DLD1 (cell line): ENCODE results near the gene TP53RK.

Experiments used
- in situ Hi-C: cut with HindIII; loops from 2 replicates; pipeline ENCODE4 v1.10.0; 2017; ENCODE audit warnings: low sequenced_read_pairs

Gene TP53RK

DNA sequence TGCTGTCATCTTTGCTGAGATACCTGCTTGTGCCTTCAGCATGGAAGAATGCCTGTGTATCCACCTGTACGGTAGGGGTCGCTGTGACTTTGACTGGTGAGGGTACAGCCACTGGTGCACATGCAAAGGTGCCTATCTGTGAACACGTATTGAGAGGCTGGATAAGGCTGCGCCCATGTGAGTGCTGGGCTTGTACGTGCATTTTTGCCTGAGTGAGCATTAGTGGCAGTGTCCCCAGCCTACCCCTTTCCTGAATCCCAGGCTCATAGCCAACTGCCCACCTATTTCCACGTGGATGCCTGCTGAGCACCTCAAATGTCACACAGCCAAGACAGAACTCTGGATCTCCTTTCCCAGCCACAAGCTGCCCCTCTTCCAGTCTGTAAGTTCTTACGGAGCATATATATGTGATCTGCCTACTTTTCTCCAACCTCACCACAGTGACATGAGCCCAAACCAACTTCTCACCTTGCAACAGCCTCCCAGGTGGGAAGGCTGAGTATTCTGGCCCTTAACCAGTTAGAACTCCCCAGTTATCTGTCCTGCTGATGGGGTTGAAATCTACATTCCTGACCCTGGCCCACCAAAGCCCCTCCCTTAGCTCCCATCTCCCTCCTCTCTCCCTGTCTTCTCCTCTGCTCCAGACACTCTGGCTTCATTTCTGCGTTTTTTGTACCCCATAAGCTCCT, 19.1 kb upstream of the TP53RK start:
- in situ Hi-C loops: no loop called here

DNA sequence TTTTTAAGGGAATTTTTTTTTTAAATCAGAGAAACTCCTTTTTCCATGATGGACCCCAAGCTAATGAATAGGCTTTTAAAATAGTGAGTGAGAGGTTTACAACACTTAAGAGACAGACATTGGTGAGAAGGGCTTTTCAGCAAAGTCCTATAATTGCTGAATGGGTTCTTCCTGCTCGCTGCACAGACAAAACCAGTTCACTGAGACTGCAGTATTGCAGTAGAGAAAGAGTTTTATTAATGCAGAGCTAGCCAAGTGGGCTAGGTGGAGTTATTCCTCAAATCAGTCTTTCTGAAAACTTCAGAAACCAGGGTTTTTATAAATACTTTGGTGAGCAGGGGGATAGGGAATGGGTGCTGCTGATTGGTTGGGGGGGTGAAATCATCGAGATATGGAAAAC, 17.0 kb upstream of the TP53RK start:
- in situ Hi-C loops: no loop called here

DNA sequence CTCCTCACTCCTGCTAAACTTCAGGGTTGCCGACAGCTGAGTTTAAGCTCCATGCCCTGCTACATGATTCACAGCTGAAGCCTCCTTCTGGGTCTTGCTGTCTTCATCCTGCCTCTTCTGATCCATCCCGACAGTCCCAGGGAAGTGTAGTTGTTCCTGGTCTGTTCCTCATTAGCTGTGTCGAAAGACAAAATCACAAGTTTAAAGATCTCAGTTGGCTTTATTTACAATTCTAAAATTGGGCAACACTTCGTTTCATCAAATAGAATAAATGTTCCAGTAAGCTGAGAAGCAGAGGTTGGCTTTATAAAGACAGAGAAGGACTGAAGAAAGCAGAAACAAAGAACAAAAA, 16.1 kb upstream of the TP53RK start:
- in situ Hi-C loops: no loop called here

GRCh38 chr20:46704714-46705377, 15.6 kb upstream of the TP53RK start:
- in situ Hi-C loops: no loop called here

DNA sequence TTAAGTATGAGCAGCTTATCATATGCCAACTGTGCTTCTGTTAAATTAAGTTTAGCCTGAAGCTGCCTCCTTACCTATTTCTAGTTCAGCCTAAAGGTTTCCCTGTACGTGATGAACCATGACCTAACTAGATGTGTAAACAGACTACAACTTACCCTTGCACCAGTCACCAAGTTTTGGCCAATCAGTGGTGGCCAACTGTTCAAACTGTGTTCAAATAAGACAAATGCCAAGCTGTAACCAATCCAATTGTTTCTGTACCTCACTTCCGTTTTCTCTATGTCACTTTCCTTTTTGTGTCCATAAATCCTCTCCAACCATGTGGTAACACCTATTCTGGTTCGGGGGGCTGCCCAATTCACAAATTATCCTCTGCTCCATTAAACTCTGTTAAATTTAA, 14.2 kb upstream of the TP53RK start:
- in situ Hi-C loops: no loop called here

- in situ Hi-C loops: no loop called here
Measured at GRCh38 chr20:46702447-46703203, 13.4 kb upstream of the TP53RK start.

GRCh38 chr20:46701986-46702385, 12.7 kb upstream of the TP53RK start:
- in situ Hi-C loops: no loop called here

DNA sequence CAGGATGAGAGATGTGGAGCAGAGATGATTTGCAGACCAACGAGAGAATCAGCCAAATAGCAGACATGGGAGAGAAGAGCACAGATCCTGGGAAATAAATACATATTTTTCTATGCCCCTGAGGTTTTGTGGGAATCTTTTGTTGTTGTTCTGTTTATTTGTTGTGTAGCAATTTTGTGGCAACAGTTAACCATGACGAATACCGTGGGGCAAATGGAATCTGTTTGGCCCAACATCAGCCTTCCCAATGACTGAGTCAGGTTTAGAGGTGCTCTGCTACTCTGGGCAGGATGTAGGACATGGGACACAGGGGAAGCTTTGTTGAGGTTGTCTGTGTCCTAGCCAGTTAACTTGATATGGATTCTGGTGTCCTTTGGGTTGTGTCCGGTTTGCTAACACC, 12.3 kb upstream of the TP53RK start:
- in situ Hi-C loops: no loop called here

DNA sequence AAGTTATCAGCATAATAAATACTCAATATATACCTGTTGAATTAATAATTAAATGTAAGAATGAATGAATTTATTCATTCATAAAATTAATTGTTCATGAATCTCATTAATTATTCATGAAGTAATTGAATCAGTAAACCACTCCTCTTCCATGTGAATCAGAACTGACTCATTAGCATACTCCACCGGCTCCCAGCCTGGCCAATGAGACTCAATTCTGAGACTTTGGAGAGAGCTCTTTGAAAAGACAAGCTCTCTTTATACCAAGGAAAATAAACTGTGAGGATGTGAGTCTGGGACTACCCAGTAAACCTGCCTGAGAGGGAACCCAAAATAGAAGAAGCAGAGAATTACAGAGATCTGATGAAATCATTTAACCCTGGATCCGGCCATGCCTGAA, 11.8 kb upstream of the TP53RK start:
- in situ Hi-C loops: no loop called here

DNA sequence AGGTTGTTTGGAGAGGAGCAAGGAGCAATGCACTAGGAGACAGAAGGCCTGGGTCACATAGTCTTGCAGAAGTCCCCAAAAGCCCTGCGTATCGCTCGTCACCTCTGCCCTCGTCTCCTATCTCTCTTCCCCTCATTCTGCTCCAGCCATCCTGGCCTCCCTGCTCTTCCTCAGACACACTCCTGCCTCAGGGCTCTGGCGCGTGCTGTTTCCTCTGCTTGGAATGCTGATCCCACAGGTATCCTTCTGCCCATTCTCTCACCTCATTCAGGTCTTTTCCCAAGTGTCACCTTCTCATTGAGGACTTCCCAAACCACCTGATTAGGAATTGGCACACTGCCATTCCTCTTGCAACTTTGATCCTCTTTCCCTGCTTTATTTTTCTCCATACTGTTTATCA, 11.2 kb upstream of the TP53RK start:
- in situ Hi-C loops: no loop called here

DNA sequence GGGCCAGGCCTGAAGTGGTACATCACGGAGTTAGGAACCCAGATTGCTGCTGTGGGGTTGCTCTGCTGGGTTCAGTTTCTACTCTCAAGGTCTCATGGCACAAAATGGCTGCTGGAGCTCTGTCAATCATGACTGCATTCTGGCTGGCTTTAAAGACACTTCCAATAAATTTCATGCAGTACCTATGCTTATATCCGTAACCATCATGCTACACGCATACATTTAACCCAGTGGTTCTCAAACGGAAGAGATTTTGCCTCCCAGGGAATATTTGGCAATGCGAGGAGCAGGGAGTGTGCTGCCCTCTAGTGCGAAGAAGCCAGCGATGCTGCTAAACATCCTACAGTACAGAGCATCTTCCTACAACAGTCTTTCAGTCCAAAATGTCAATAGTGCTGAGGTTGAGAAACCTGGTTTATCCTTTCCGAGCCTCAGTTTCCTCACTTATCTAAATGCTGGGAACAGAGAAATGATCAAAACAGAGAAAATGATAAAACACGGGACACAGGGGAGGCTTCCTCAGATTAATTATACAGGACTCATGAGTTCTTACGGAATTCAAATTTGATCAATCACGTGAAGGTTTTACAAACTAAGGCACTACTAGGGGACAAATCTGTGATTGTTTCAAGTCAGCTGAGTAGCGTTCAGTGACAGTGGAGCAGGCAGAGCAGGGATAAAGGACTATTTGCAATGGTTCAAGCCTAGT, 10.6 kb upstream of the TP53RK start:
- in situ Hi-C loops: no loop called here

GRCh38 chr20:46698788-46699187, 9.5 kb upstream of the TP53RK start:
- in situ Hi-C loops: no loop called here

- in situ Hi-C loops: no loop called here
Measured at GRCh38 chr20:46696791-46697279, 7.6 kb upstream of the TP53RK start.

- in situ Hi-C loops: no loop called here
Measured at GRCh38 chr20:46695892-46696291, 6.6 kb upstream of the TP53RK start.

GRCh38 chr20:46694484-46694883, 5.2 kb upstream of the TP53RK start:
- in situ Hi-C loops: no loop called here

- in situ Hi-C loops: no loop called here
Measured at GRCh38 chr20:46691196-46691595, 2.0 kb upstream of the TP53RK start.

- in situ Hi-C loops: no loop called here
Measured at GRCh38 chr20:46690219-46691106, 1.2 kb upstream of the TP53RK start.

GRCh38 chr20:46689754-46690085, 476 bp upstream of the TP53RK start:
- in situ Hi-C loops: no loop called here

DNA sequence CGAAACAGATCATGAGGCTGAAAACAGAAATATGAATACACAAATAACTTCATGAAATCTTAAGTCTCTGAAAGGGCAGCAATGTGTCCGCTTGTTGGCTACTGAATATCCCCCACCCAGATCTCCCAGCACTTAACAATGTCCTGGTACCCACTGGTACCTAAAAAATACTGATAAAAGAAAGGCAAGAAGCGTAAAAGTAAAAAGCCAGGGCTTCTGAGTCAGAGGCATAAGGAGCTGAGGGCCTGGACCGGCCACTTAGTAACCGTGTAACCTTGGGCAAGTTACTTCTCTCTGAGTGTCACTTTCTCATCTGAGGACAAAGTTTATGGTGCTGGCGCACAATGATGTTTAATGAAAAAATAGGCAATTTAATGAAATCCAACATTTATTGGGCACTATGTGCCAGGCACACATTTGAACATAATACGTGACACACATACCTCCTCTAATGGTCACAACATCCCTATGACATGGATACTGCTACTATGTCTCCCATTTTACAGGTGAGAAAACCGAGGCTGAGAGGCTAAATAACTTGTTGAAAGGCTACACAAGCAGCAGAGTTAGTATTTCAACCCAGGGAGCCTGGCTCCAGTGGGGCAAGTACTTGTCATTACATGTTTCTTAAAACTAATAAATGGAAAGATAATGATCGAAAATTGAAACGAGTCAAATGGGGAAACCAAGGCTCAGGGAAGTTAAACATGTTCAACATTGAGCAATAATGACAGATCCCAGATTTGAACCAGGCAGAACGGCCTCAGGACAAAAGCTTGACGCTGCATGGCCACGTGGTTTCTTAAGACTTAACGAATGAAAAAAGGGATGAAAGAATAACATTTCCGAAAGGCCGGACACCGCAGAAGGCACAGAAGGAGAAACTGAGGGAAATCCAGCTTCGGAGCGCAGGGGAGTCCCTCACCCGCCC, 828 bp downstream of the TP53RK start:
- in situ Hi-C loops: no loop called here
